Activated naive CD4-positive, alpha-beta T cell treated with Interleukin-2 at 50 U/mL for 16 hours (primary cell): ENCODE data around the gene ESPNL.
"Not testable (repeated sequence)": the region's sequence is repeated elsewhere in the genome, so short reads cannot be mapped to it uniquely, and the experiment has no call there.

Experiments used
- DNase-seq: peaks from one replicate; pipeline ENCODE4 v3.0.0-alpha.2; 2020

Gene ESPNL

GRCh38 chr2:238161291-238162051 lies 61.3 kb downstream of the ESPNL start:
- DNase-seq: no peak

GRCh38 chr2:238162251-238162845 lies 62.2 kb downstream of the ESPNL start:
- DNase-seq: no peak

DNA sequence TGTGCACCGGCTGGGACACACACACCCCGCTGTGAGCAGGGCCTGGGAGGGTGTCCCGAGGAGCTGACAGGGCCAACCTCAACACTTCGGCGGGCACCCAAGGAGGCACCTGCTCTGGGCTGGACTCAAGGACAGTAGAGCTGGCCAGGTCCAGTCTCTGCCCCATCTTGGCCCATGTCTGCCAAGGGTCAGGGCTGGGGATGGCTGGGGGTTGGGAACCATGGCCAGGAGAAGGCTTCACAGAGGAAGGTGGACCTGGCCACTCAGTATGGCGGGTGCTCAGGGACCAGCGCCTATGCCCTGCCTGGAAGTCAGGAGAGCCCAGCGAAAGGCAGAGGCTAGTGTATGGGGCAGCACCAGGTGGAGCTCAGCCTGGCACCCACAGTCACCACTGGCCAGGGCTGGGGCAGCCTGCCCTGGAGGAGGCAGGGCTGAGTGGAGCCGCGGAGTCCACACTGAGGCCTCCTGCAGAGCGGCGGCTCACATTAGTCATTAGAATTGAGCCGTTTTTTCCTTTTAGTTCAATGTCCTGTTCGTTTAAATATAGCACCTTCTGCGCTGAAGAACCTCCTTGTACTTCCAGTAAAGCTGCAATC lies 62.8 kb downstream of the ESPNL start:
- DNase-seq: no peak

- no peak for DNase-seq
These were observed 63.5 kb downstream of the ESPNL start for GRCh38 chr2:238163481-238164198.

- DNase-seq: no peak
These were observed 64.8 kb downstream of the ESPNL start for GRCh38 chr2:238164906-238165287.

DNA sequence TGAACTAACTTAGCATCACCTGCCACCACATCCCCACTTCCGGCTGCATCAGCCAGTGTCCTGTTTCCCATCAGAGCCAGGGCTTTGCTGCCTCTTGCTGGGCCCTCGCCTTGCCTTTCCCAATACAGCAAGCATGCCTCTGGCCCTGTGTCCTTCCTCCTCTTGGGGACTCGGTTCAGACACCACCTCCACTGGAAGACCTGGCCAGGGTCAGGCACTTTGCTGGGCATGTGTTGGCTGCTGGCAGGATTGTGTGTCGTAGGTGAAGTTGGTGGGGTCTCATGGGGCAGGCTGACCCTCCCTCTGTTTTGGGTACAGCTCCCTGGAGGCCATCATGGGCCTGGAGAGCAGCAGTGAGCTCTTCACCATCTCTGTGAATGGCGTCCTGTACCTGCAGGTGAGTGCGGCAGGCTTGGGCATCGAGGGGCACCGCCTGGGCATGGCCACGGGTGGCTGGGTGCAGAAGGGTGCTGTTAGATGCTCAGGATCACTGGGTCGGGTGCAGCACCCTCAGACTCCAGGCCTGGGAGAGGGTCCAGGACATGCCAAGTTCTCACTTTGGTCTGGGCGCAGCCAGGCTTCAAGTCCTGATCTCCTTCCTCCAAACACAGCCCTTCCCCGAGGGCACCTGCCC lies 65.3 kb downstream of the ESPNL start:
- no peak for DNase-seq

DNA sequence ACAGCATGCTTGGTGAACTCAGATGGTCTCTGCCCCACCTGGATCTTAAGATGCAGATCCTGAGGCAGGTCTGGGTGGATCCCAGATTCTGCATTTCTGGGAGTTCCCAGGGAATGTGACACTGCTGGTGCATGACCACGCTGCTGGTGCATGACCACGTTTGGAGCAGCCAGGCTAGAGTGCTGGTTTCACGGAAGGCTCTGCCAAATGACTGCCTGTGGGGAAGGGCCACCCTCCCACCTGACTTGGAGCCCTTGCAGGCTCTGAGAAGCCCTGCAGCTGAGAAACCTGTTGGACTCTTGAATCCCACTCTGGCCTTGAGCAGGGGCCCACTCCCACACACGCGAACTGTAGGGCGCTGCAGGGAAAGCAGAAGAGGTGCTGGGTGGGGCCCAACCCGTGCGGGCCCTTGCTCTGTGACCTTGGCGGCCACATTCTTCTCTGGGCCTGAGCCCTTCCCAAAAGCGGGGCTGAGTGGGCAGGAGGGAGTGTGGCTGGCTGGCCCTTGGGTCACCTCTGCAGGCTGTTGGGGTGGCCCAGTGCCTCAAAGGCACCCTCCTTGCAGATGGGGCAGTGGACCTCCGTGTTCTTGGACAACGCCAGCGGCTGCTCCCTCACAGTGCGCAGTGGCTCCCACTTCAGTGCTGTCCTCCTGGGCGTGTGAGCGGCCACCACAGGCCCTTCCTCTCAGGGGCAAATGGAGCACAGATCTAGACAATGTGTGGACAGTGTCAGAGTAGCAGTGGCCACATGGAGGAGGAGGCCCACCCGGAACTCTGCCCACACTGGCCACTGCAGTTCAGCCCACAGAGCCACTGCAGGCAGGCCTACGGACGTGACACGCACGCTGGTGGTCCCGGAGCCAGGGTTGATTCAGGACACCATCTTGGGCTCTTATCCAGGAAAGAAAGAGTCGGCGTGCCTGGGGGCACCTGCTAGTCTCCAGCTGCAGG lies 66.5 kb downstream of the ESPNL start:
- DNase-seq: no peak

GRCh38 chr2:238167344-238167715 lies 67.2 kb downstream of the ESPNL start:
- DNase-seq: no peak

DNA sequence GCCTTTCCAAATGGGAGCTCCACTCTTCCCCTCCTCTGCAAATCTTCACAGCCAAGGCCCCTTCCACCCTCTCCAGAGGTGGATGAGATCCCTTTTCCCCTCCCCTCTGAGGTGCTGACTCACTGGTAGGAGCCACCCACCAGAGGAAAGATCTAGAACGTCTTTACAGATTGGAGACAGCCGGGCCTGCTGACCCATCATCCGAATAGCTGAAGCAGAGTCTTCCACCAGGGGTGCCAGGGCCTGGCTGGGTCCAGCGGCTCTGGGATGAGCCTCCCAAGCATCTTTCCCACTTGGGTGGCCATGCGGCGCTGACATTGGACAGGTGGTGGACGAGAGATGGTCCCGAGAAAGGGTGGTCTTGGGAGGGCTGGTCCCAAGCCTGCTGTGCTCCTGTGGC lies 67.6 kb downstream of the ESPNL start:
- DNase-seq: no peak

GRCh38 chr2:238168196-238169047 lies 68.3 kb downstream of the ESPNL start:
- DNase-seq: no peak

DNA sequence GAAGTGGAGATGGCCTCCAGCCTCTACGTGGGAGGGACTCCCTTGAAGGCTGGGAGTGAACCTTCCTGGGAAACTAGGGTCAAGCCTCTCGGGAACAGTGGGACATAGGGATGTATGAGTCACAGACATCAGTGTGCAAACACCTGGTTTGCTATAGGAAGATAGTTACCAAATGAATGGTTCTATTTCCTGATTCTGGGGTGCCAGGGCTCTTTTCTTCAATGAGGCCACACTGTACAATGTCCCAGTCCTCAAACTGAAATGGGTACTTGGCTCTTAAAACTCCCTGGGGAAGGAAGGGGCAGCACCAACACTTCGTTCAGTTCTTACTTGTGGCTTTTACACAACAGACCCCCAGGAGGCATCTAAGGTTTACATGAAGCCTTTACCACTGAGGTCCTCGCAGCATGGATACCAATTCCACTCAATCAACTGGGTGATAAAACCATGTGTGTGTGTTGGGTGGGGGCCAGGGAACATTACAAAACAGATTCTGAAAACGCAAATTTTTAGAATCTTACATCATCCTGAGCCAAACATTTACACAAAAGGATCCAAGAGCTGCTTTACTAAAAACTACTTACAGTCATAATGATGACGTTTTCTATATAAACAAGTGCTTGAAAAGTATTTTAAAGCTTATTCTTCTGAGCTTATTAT lies 69.0 kb downstream of the ESPNL start:
- DNase-seq: no peak

DNA sequence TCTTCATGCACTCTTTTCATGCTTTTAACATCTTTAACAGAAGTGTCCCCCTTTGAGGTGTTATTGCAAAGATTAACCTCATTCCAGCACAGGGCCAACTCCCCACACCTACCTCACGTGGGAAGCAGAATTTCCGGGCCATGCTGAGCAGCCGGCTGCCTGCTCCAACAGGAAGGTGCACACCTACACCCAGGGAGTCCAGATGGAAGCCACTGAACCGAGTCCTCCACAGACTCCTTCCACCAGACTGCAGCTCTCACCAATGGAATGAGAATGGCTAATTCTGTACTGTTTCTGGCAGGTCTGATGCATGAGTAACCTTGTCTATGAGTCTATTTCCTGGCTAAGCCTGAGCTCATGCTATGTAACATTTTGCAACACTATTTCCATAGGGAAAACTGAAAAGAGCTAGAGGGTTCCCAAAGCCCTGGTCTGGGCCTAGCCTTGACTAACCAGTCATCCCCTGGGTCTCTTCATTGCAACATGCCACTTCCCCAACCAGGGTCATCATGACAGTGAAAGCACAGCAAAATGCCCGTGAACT lies 69.6 kb downstream of the ESPNL start:
- DNase-seq: no peak

GRCh38 chr2:238170386-238171071 lies 70.4 kb downstream of the ESPNL start:
- DNase-seq: no peak

DNA sequence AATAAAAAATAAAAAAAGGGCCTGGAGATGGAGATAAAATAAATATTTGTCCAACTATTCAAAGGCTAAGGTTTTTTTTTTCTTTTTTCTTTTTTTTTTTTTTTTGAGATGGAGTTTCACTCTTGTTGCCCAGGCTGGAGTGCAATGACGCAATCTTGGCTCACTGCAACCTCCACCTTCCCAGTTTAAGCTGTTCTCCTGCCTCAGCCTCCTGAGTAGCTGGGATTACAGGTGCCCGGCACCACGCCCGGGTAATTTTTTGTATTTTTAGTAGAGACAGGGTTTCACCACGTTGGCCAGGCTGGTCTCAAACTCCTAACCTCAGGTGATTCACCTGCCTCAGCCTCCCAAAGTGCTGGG lies 70.9 kb downstream of the ESPNL start:
- DNase-seq: not testable (repeated sequence)

GRCh38 chr2:238171575-238172187 lies 71.5 kb downstream of the ESPNL start:
- no peak for DNase-seq

- DNase-seq: no peak
These were observed 72.3 kb downstream of the ESPNL start for GRCh38 chr2:238172439-238172838.

GRCh38 chr2:238173692-238174091 lies 73.6 kb downstream of the ESPNL start:
- DNase-seq: no peak

GRCh38 chr2:238174291-238174690 lies 74.2 kb downstream of the ESPNL start:
- no peak for DNase-seq

- DNase-seq: no peak
These were observed 74.6 kb downstream of the ESPNL start for GRCh38 chr2:238174701-238175100.
